HG02938 (cell line): ENCODE data around the gene NRBF2.

Source experiments
- ATAC-seq: cut with Tn5 transposase; IDR thresholded peaks from one replicate; pipeline ENCODE4 v1.9.1; 2021; ENCODE audit warnings: mild to moderate bottlenecking, moderate library complexity; ENCODE audit not compliant: unreplicated experiment

The NRBF2 gene

GRCh38 chr10:63157845-63158624, 24.9 kb downstream of the NRBF2 start:
- ATAC-seq: peak; percentile 75

- no peak for ATAC-seq
These were observed 28.5 kb downstream of the NRBF2 start for GRCh38 chr10:63161592-63161991.

DNA sequence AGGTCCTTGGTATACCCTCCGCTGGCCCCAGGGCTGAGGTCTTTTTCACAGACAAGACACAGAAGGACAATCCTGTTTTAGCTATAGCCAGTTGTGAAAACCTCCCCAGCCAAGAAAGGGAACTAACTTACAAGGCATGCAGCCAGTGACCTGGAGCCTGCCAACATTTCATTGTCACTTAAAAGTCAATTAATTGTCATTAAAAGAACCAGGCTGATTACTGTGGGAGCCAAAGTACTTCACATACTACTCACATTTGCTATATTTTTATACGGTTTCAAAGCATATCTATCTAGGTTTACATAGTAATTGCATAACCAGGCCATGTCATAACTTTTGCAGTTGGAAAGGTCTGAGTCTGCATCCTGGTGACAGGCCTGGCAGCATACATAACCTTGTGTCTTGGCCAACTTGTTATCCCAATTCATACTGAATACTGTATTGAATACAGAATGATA, 31.1 kb downstream of the NRBF2 start:
- ATAC-seq: no peak

- no peak for ATAC-seq
These were observed 32.1 kb downstream of the NRBF2 start for GRCh38 chr10:63165249-63165648.

GRCh38 chr10:63166742-63167258, 33.7 kb downstream of the NRBF2 start:
- peak; percentile 64 for ATAC-seq

DNA sequence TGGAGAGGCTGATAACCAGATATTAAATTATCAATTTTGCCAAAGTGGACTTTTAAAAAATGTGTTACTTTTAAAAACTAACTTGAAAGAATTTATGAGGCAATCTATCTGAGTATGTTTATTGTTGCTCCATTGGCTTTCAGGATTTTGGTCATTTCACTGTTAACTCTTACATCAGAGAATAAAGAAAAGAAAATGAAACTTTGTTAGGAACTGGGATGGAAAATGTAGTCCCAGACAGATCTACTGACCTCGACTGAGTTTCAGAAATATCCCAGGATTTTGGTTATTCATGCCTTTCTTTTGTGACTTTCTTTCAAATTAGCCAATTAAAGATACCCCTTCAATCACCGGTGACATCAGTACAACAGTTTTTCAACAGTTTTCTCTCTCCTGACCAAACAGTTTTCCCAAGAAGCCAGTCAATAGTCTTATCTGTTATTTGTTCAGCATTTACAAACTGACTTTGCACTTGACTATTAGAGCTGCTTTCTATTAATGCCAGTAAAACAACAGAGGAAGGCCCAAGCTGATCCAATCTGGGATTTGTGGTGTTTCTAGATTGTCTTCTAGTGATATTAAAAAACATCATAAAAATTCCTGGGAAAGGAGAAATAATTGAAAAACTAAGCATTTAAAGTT, 35.8 kb downstream of the NRBF2 start:
- ATAC-seq: no peak

GRCh38 chr10:63169624-63170023, 36.5 kb downstream of the NRBF2 start:
- ATAC-seq: no peak

- no peak for ATAC-seq
These were observed 38.2 kb downstream of the NRBF2 start for GRCh38 chr10:63171255-63171855.

DNA sequence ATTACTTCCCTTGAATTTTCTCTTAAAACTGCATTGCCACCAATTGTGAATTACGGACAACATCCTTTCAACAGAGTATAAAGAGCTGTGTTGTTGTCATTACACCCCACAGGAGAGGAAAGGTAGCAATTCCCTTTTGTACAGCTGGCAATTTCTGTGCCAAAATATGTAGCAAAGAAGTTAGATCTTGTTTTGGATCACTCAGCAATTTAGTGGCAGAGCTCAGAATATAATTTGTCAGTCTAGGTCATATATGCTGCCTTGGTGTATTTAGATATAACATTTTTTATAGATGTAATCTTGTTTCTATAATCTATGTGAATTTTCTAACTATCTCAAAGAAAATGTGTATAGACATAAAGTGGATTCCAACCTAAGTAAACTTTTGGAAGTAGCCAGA, 38.8 kb downstream of the NRBF2 start:
- no peak for ATAC-seq

- ATAC-seq: peak; percentile 99
These were observed 40.5 kb downstream of the NRBF2 start for GRCh38 chr10:63173468-63174232.

DNA sequence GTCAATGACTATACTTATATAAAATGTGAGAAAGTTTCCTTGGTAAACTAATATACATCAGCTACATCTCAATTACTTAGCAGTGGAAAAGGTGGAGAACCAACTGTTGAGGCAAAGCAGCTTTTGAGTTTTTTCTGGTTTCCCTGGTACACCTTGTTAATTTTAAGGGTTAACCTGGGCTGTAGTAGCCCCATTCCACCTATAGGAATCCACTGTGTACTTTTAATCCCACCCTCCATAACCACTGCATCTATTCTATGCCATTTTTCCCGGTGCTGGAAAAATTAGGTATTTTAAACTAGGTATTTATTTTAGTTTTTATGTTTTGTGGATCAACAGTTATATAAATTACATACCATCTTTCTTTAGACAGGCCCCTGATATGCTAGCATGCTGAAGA, 42.4 kb downstream of the NRBF2 start:
- no peak for ATAC-seq

GRCh38 chr10:63192826-63193225, 59.7 kb downstream of the NRBF2 start:
- ATAC-seq: no peak

DNA sequence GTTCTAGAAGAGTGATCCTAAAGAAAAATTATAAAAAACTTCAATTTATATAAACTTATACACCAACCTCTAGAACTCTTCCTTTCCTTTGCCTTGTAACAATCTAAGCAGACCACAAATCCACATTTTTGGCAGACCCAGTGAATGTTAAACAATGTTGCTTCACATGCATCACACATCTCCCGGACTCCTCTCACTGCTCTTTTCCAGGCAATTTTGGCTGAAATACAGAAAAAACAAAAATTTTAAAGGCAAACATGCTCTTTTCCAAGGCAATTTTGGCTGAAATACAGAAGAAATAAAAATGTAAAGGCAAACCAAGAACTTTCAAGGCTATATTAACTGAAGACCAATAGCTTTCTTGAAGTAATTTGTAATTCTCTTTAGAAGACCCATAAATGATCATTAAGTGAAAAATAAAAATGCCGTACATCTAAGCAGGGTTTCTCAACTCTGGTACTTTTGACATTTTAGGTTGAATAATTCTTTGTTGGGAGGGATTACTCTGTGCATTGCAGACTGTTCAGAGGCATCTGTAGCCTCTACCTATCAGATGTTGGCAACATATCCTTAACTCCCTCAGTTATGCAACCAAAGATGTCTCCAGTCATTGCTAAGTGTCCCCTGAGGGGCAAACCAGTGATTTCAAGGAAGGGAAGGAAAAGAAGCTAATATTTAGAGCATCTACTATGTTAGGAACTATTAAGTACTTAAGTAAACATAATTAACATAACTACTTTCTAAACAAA, 64.4 kb downstream of the NRBF2 start:
- ATAC-seq: no peak

- no peak for ATAC-seq
These were observed 66.6 kb downstream of the NRBF2 start for GRCh38 chr10:63199716-63200115.

GRCh38 chr10:63200431-63200830, 67.3 kb downstream of the NRBF2 start:
- ATAC-seq: no peak

DNA sequence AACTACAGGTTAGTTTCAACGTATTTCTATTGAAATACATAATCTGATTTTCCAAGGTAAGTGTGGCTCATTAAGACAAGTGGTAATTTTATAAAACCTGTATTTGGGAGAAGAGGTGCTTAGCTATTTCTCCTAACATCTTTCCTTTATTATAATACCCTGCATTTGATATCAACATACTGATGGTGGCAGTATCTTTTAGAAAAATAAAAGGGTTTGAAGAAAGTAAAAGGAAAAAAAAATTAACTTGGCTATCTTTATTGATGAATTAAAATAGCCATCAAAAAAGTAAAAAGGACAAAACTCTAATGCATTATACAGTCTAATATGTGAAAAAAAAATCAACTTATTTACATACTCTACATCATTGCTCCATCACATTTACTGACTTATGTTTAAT, 68.0 kb downstream of the NRBF2 start:
- ATAC-seq: no peak
